T47D (cell line): ENCODE results near the gene ALDH3B2.
A peak's percentile ranks its signal among the peaks of the same experiment; 100 is the strongest.
"Not testable (repeated sequence)": the region's sequence is repeated elsewhere in the genome, so short reads cannot be mapped to it uniquely, and the experiment has no call there.

ENCODE experiments used
- DNase-seq, 2 experiments: peaks; one replicate each; pipeline versions ENCODE4 v3.0.0 to v3.0.0-alpha.2; 2011 to 2012; ENCODE audit warnings: low read depth in 1 of 2, low spot score in 1 of 2
- JUND ChIP-seq: IDR thresholded peaks from 2 replicates; pipeline ENCODE4 v1.6.1; 2012; ENCODE audit warnings: low read depth
- in situ Hi-C: cut with HindIII; loops from 2 replicates; pipeline ENCODE4 v1.10.0; 2016; ENCODE audit warnings: low sequenced_read_pairs, low pct_unique_long_range_greater_than_20kb

ALDH3B2 gene

GRCh38 chr11:67674442-67674871 is at the start of gene ALDH3B2:
TSS of gene ALDH3B2 (minus strand) at chr11:67674623. CDS start at chr11:67666935, 7,688 bp downstream.
- peak; percentile 86 to 98 for DNase-seq
- in situ Hi-C loops: no loop called here
- TF ChIP-seq JUND: no peak

GRCh38 chr11:67723036-67723435 is 48.6 kb upstream of the ALDH3B2 start:
- DNase-seq, in situ Hi-C loops: not testable (repeated sequence)

GRCh38 chr11:67716226-67716625 is 41.8 kb upstream of the ALDH3B2 start:
- DNase-seq, in situ Hi-C loops: not testable (repeated sequence)

GRCh38 chr11:67715801-67716200 is 41.4 kb upstream of the ALDH3B2 start:
- DNase-seq, in situ Hi-C loops: not testable (repeated sequence)

- DNase-seq, in situ Hi-C loops: not testable (repeated sequence)
Observed at GRCh38 chr11:67713892-67714509, 39.6 kb upstream of the ALDH3B2 start.

GRCh38 chr11:67711676-67712075 is 37.3 kb upstream of the ALDH3B2 start:
- in situ Hi-C loops, DNase-seq: not testable (repeated sequence)

- in situ Hi-C loops, DNase-seq: not testable (repeated sequence)
Observed at GRCh38 chr11:67711212-67711611, 36.8 kb upstream of the ALDH3B2 start.

- in situ Hi-C loops, DNase-seq: not testable (repeated sequence)
Observed at GRCh38 chr11:67709806-67710205, 35.4 kb upstream of the ALDH3B2 start.

- DNase-seq: no peak
- in situ Hi-C loops: no loop called here
- no peak for TF ChIP-seq JUND
Observed at GRCh38 chr11:67705264-67705663, 30.8 kb upstream of the ALDH3B2 start.

GRCh38 chr11:67704524-67704923 is 30.1 kb upstream of the ALDH3B2 start:
- in situ Hi-C loops: no loop called here
- TF ChIP-seq JUND: no peak
- DNase-seq: no peak

- in situ Hi-C loops, DNase-seq: not testable (repeated sequence)
Observed at GRCh38 chr11:67703709-67704108, 29.3 kb upstream of the ALDH3B2 start.

- in situ Hi-C loops: no loop called here
- no peak for DNase-seq
- TF ChIP-seq JUND: no peak
Observed at GRCh38 chr11:67700548-67701262, 26.3 kb upstream of the ALDH3B2 start.

- in situ Hi-C loops: no loop called here
- TF ChIP-seq JUND: no peak
- no peak for DNase-seq
Observed at GRCh38 chr11:67700141-67700540, 25.7 kb upstream of the ALDH3B2 start.

- no peak for TF ChIP-seq JUND
- no peak for DNase-seq
- in situ Hi-C loops: no loop called here
Observed at GRCh38 chr11:67699521-67699920, 25.1 kb upstream of the ALDH3B2 start.
